HG03159 (cell line): ENCODE data around the gene XYLT1.
A peak's percentile ranks its signal among the peaks of the same experiment; 100 is the strongest.

ENCODE experiments used
- ATAC-seq: cut with Tn5 transposase; IDR thresholded peaks from one replicate; pipeline ENCODE4 v1.9.1; 2021; ENCODE audit warnings: mild to moderate bottlenecking, moderate library complexity; ENCODE audit not compliant: unreplicated experiment

The XYLT1 gene

GRCh38 chr16:17377360-17378324 is 93.1 kb downstream of the XYLT1 start:
- no peak for ATAC-seq

GRCh38 chr16:17375461-17376304 is 95.1 kb downstream of the XYLT1 start:
- ATAC-seq: no peak

- ATAC-seq: no peak
Observed at GRCh38 chr16:17374668-17375255, 96.0 kb downstream of the XYLT1 start.

GRCh38 chr16:17373533-17373932 is 97.2 kb downstream of the XYLT1 start:
- ATAC-seq: no peak

GRCh38 chr16:17372386-17372785 is 98.4 kb downstream of the XYLT1 start:
- ATAC-seq: no peak

GRCh38 chr16:17371299-17371698 is 99.5 kb downstream of the XYLT1 start:
- ATAC-seq: no peak

- ATAC-seq: no peak
Observed at GRCh38 chr16:17370731-17371285, 100.0 kb downstream of the XYLT1 start.

- no peak for ATAC-seq
Observed at GRCh38 chr16:17370223-17370707, 100.5 kb downstream of the XYLT1 start.

- ATAC-seq: peak; percentile 63
Observed at GRCh38 chr16:17369421-17370222, 101.1 kb downstream of the XYLT1 start.

- no peak for ATAC-seq
Observed at GRCh38 chr16:17368951-17369350, 101.8 kb downstream of the XYLT1 start.

- ATAC-seq: no peak
Observed at GRCh38 chr16:17368446-17368845, 102.3 kb downstream of the XYLT1 start.

GRCh38 chr16:17367923-17368322 is 102.8 kb downstream of the XYLT1 start:
- ATAC-seq: no peak

- ATAC-seq: no peak
Observed at GRCh38 chr16:17367036-17367435, 103.7 kb downstream of the XYLT1 start.

- ATAC-seq: no peak
Observed at GRCh38 chr16:17366299-17366961, 104.3 kb downstream of the XYLT1 start.

- no peak for ATAC-seq
Observed at GRCh38 chr16:17365591-17366298, 105.0 kb downstream of the XYLT1 start.

- ATAC-seq: no peak
Observed at GRCh38 chr16:17365211-17365541, 105.6 kb downstream of the XYLT1 start.

- no peak for ATAC-seq
Observed at GRCh38 chr16:17364319-17365210, 106.2 kb downstream of the XYLT1 start.

GRCh38 chr16:17362946-17363345 is 107.8 kb downstream of the XYLT1 start:
- ATAC-seq: no peak
